GM18867 (cell line): ENCODE data around the gene RHOC.

Experiments
- ATAC-seq: cut with Tn5 transposase; IDR thresholded peaks from one replicate; pipeline ENCODE4 v1.9.1; 2021; ENCODE audit warnings: mild to moderate bottlenecking, moderate library complexity; ENCODE audit not compliant: unreplicated experiment

Gene RHOC

DNA sequence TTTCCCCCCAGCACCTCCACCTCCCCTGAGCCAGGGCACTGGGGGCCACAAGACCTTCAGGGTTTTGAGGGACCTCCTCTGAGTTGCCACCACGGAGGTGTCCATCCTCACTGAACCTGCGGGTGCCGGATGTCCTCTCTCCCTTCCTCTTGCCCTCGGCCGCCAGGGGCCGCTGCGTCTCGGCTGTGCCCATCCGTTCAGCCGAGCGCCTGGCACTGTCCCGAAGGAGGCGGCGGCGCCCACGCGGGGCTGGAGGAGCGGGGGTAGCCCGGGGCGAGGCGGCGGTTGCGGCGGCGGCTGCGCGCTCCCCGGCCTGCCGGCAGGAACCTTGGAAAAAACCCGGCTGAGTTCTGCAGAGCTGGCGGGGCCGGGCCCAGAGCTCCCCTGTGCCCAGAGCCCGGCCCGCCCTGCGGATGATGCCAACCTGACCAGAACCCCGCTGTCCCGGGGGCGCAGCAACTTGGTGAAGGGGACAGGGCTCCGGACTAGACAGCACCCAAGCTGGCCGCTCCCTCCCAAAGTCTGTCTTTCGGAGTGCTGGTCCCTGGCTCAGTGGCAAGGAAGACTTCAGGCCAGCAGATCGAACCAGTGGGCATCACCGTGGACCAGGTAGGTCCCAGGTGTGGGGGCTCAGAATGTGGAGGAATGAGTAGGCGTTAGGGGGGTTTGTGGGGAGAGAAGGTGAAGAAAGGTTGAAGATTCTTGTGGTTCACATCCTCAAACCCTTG, 11.9 kb upstream of the RHOC start:
- no peak for ATAC-seq

DNA sequence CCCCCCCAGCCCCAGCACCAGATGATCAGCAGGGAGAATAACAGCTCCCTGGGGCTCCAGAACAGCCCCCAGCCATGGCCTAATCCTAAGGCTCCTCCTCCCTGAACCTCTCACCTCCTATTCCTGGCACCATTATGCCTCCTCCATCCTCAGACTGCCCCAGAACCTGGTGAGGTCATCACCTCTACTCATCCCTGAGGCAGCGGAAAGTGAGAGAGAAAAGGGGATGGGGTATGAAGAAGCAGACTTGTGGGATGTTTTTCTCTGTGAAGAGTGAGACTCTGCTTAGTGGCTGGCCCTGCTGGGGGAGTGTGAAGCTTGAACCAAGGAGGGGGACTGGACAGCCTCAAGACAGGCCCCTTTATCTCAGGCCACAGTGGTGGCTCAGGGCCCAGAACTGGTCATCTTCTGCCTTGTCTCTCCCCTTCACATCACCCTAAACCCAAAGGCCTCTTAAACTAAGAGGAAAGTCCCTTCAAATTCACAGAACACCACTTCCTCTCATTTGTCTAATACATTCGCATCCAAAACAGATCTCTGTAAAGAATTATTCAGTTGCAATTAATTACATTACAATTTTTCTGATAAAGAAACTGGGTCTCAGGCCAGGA, 10.4 kb upstream of the RHOC start:
- ATAC-seq, result no peak

DNA sequence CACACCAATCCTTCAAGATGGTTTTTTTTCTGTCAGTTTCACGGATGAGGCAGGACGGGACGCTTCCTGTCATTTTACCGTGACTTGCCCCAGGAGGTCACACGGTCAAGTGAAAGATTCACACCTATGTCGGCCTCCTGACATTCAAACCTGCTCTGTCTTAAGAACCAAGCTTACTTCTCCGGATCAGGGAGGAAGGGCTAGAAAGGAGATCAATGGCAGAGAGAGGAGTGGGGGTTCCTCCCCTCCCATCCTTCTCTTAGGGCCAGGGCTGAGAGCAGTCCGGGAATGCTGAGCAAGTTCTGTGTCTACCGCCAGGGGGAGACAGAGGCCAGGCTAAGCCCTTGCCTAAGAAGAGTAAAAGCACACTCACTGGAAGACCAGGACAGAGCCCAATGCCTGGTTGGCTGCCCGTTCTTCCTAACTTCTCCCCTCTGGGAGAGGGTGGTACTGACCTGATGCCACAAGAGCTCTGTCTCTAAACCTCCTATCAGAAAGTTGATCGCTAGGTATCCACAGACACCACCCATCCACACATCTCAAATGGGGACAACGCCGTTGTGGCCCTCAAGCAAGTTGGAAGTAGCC, 9.3 kb upstream of the RHOC start:
- ATAC-seq, result peak; percentile 36

DNA sequence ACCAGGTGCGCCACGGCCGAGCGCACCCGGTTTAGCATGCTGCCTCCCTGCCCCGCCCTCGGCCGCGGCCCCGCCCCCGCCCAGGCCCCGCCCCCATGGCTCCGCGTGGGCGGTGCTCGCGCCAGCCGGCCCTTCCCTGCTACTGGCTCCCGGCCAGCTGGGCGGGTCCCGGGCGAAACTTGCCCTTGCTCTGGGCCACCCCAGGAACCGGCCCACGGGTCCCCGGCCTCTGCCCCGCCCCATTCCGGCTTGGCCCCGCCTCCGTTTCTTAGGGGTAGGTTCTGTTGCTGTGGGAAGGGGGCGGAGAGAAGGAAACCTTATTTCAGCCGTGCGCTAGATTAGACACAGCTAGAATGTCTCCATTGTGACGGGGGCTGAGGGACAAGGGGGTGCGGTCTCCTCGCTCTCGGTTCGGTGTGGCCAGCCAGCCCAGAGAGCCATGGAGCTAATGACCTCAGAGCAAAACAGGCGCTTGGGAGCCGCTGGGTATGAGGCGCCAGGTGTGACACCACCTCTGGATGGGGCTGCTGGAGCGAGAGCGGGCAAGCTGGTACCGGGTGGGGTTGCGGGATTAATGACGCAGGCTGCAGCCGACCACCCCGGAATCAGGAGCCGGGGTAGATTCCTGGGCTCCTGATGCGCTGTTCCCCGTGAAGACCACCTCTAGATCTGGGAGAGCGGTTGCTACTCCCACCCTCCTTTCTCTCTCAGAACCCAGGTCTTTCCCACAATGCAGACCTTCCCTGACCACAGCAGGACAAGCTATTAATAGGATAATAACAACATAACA, 8.5 kb upstream of the RHOC start, which contains the start of gene PPM1J:
PPM1J (minus strand) TSS at position 69 of the 790 bp plus-strand sequence; CDS start at position 38, 31 bp downstream.
- ATAC-seq, result peak; percentile 77

DNA sequence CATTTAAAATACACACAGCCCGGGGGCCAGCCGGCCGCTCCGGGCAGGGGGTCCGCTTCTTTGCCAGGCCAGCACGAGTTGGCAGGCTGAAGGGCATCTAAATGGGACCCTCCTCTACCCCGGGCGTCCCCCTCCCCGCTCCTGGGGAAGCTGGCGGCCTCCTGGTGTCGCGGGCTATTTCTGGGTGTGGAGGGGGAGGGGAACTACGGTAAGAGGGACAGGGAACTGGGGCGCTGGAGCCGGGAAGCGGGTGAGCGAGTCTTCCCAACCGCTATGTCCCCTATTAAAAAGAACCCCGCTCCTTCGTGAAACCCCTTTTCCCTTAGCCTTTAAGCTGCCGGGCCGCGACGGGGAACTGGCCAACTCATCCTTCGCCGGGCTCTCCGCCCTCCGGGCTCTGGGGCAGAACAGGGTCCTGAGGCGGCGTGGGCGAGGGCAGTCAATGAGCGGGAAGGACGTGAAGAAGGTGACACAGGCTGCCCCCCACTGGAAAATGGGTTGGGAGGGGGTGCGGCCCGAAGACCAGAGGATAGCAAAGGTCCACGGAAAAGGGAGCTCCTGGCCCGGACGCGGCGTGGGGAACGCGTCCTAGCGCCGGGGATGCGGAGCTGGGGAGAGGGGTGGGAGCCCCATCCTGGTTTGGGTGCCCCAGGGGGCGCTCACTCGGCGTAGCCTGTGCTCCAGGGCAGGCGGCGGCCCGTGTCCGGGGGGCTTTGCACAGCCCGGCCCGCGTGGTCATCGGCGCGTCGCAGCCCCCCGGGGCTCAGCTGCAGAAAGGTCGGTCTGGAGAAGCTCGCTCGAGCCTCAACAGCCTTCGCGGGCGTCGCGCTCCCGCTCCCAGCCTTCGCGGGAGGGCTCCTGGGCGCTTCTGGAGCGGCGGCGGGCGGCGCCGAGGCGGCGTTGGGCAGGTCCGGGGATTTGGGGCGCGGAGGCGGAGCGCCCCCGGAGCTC, 7.7 kb upstream of the RHOC start:
- no peak for ATAC-seq

DNA sequence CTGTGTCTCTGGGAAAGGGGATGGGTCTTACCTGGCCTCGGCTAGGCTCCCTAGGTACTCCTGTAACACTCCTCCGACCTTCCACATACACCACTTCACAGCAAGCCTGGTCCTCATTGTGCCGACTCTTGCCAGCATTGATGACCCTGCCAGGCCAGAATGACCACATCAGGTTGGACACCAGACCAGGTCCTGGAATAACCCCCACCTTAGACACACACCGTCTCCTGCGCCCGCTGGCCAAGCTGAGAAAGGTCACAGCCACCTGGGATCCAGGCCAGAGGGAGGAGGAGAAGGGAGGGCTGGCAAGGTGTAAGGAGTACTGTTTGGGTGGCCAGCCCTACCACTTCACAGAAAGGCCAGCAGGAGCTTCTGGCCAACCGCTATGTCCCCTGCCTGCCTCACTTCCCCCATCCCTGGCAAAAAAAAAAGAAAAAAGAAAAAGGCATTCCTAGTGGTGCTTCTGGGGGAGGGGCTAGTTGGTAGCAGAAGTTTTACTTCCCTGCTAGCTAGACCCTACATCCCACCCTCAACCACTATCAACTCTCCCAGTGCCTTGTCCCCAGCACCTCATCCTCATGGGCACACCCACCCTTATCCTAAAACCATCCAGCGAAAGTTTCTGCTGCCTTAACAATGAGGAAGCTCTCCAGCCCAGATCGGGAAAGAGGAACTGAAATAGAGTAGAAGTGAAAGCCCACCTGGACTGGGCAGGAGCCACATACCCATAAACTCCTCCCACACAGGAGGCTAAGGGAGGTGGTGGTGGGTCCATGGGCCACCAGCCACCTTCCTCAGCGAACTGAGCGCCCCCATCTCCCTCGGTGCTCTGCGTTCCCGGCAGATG, 6.8 kb upstream of the RHOC start:
- ATAC-seq, result no peak

DNA sequence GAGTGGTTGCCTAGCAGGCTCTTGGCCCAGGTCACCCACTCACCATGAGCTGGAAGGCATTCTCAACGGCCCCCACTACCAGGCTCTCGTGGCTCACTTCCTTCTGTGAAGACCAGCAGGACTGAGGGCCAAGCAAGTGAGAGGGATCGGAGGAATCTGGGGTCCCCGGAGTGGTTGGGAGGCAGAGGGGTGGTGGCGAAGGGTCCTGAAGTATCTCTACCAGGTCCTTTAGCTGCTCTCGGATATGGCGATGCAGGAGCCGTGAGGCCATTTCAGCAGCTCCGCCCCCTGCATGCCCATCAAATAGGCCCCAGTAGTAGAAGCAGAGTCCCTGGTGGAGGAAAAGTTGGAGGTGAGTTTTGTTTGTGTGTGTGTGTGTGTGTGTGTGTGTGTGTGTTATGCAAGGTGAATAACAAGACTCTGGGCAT, 5.8 kb upstream of the RHOC start:
- no peak for ATAC-seq

DNA sequence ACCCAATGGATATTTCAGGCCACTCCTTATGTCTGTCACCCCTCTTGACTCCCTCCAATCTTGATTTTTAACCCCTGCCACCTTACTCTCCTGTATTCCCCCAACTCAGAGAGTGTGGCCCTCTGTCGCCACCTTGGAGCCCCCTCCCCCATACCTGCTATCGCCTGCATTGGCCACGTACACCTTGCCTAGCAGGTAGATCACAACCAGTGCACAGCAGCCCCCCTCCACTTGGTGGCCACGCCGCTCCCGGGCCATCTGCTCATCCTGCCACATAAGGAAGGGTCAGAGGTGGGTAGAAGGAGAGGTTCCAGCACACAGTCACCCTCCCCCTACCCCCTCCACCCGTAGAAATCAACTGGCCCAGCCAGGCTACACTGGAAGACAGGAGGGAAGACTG, 5.3 kb upstream of the RHOC start:
- ATAC-seq, result no peak

DNA sequence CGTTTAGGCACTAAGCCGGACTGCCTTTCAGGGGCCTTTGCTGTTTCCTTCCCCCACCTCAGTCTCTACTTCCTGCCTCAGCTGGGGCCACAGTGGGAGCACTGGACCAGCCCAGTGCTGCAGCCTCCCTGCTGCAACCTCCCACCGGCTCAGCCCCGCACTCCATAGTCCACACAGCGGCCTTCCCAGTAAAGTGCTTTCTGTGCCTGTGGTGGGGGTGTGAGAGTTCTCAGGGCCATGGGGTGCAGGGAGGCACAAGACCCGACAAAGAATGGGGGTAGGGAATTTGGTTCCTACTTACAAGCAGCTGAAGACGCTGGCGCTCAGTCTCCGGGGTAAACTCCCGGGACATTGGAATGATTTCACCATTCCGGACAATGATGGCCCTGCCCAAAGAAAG, 4.7 kb upstream of the RHOC start:
- no peak for ATAC-seq

DNA sequence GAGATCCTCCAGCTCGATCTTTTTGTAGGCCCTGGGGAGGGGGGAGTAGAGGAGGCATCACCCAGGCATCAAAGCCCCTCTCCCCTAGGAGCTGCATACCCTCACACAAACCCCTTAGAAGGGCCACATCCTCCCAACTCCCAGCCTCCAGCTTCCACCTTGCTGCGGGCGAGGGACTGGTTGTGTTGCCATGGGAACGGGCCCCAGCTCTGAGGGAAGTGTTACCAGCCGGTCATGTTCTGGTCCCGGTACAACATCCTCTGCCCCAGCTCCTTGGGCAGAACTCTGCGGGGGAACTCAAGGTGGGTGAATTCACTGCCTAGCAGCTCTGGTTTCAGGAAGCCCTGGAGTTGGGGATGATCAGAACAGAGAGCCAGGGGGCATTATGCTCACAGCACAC, 4.1 kb upstream of the RHOC start:
- no peak for ATAC-seq

DNA sequence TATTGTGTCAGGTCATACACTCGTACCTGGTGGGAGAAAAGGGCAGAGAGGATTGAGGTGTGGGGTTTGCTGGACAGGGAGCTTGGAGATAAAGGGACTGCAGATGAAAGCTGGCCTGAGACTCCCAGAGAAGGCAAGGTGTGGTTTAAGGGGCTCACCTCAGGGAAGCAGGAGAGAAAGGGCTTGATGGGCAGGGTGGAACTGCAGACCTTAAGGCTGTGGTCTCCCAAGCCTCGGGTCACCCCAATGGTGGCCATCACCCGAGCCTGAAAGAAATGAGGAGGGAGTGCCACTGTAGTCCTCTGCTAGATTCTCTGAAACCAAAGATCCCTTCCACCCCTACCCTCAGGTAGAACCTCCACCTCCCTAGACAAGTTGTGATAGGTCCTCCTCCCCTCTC, 3.7 kb upstream of the RHOC start:
- ATAC-seq, result no peak

DNA sequence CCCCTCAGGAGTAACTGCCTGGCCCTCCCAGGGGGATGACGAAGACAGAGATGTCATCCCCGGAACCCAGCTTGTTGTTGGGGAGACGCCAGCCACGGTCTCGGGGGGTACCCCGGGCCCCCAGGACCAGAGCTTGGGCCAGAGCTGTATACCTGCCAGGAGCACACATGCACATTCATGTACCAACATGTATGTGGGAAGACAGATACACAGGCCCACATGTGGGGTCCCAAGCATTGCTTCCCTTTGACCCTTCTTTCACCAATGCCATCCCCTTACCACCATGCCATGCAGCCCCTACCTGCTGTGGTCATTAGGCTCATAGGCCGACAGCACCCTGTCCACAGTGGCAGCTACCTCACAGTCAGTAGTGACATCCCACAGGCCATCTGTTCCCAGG, 3.2 kb upstream of the RHOC start:
- ATAC-seq, result no peak

DNA sequence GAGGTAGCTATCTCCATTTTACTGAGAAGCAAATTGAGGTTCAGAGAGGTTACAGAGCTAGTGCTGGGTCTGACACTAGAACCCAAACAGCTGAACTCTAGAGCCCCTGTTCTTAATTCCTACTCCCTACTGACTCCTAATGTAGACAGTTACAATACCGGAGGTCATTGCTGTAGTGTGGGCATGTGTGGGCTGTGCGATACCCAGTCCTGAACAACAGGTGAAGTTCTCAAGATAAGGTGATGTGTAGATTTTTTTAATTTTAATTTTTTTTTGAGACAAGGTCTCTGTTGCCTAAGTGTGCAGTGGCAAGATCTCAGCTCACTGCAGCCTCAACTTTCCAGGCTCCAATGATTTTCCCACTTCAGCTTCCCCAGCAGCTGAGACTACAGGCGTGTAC, 1.6 kb upstream of the RHOC start:
- ATAC-seq, result no peak

DNA sequence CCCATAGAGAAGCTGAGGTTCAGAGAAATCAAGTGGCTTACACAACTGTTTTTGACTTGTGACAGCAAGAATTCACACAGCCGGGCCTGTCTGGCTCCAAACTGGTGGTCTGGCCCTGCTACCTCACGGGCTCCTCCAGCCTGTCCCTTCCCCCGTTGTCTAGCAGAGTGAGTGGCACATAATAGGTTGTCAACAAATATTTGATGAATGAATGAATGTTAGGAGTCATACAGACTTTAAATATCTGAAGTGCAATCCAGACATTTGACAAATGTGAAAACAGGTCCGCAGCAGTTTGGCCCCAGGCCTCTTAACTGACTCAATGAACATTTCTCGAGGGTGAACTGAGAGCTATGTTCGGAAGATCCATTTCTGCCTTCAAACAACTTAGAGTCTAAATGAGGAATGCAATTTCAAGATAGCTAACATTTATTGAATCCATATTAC, 1.1 kb upstream of the RHOC start:
- ATAC-seq, result no peak

DNA sequence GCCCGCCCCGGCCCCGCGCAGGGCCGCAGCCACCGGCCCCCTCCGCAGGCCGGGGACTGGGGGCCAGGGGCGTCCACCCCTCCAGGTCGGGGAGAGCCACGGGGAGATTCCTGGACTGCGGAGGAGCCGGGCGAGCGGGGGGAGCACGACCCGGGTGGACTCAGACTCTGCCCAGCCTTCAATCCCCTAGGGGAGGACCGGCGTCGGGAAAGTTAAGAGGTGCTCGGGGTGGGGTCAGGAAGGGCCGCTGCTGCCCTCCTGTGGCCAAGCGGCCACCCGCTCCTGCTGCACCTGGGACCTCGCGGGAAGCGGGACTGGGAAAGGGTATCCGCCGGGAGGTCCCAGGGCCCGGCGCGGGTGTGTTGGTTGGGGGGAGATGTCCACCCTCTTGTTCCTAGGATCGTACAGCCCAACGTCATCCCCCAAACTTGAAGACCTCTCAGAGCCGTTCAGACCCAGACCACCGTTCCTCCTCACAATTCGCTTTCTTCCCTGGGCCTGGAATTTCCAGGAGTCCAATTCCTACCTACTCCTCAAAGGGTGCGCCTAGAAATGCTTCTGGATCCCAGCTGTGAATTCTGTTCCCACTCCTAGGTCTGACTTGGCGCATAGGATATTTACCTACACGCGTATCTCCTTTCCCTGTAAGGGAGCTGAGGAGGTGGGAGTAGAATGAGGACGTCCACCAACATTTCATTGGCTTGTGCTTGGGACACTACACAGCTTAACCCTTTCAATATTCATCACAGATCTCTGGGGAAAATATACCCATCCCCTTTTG, 484 bp upstream of the RHOC start:
- ATAC-seq, result peak; percentile 55

DNA sequence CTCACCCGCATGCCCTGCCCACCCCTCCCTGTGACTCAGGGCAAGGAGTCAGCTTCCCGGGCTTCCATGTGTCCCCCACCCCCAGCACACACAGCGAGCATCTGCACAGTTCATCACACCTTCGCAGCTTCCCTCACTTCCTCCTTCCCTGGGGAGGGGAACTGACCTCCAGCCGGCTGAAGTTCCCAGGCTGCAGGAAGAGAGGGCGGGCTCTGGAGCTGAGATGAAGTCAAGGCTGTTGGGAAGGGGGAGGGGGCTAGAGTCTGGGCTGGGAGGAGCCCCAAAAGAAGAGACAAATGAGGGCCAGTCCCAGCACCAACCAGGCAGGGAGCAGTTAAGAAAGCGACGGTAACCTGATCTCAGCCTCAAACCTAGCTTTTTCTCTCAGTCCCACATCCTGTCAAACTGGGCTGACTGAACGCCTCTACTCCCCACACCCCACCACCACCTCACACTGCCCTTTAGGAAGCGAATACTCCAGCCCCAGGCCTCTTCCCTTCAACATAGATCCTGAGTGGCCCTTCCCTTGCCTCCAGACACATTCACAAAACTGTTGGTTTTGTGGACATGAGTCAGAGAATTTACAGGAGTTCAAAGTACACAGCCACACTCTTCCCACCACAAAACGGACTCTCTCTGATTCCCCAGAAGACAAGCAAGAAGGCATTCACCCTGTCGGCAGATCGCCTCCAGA, 1.8 kb downstream of the RHOC start:
- peak; percentile 62 for ATAC-seq

DNA sequence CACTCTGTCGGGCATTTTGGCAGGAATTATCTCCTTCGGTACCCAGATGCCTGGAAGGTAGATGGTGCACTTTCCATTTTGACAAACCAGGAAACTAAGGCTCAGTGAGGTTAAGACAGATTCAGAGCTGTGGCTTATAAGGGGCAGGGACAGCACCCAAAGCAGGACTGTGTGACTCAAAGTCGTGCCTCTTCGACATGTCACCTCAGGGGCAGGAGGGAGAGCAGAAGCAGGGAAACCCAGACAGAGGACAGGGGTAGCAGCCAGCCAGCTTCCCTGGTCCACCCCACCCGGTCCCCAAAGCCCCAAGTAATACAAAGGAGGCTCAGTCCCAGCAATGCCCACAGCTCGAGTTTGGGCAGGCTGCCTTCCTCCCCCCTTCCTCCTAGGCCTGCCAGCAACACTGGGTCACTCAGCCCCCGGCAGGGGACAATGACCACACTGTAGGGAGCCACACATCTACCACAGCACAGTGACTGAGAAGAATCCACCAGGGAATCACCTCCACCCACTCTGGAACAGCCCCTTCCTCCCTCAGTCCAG, 2.5 kb downstream of the RHOC start:
- ATAC-seq, result no peak

DNA sequence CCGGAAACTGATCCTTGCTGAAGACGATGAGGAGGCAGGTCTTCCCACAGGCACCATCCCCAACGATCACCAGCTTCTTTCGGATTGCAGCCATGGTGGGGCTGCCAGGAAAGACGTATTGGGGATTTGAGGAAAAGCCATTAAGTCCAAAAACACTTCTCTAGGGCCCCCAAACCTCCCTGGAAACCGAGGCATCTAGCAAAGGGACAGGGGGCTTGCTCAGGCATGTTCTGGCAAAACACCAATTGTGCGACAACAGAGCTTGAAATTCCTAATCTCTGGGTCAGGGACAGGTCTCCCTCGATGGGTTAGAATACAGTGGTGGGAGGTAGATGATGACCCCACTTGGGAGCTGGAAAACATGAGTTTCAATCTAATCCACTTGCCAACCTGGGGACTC, 3.2 kb downstream of the RHOC start:
- no peak for ATAC-seq
